Right atrium auricular region (tissue), 2 donors: ENCODE data around the gene ARHGAP23. TPM values are rescaled to one million over a fixed set of nuclear protein-coding genes. Genes with fewer than 3 reads are reported as not detected.
"Not testable (repeated sequence)": the region's sequence is repeated elsewhere in the genome, so short reads cannot be mapped to it uniquely, and the experiment has no call there.

Source experiments
- DNase-seq: peaks from one replicate; pipeline ENCODE4 v3.0.0-alpha.2; 2019; ENCODE audit warnings: low spot score
- H3K27ac ChIP-seq, 2 donors: fragments of 200-600 bp; sonication (generic); 1 replicate in 1 of 2; 2 replicates in 1 of 2; pipeline ENCODE4 v1.5.1; 2016 to 2019
- H3K27me3 ChIP-seq, 2 donors: fragments of 200-600 bp; sonication (generic); one replicate each; pipeline versions ENCODE4 v1.5.1 to v1.6.0; 2017 to 2019
- H3K36me3 ChIP-seq: fragments of 200-600 bp; sonication (generic); one replicate; pipeline ENCODE4 v1.5.1; 2016
- H3K4me1 ChIP-seq, 2 donors: fragments of 200-600 bp; sonication (generic); one replicate each; pipeline versions ENCODE4 v1.5.1 to v1.6.0; 2017 to 2019
- H3K4me3 ChIP-seq, 2 donors: fragments of 200-600 bp; sonication (generic); 1 replicate in 1 of 2; 2 replicates in 1 of 2; pipeline ENCODE4 v1.5.1; 2017 to 2019; ENCODE audit warnings: mild to moderate bottlenecking in 1 of 2, moderate library complexity in 1 of 2
- H3K9me3 ChIP-seq, 2 donors: fragments of 200-600 bp; sonication (generic); one replicate each; pipeline ENCODE4 v1.5.1; 2019
- CTCF ChIP-seq, 2 donors: fragments of 200-600 bp; sonication (generic); IDR thresholded peaks; one replicate each; pipeline ENCODE4 v1.5.1; 2019; ENCODE audit warnings: antibody characterized with exemption in 2 of 2
- total RNA-seq, 2 donors: library from RNA; depleted of rRNA; stranded (reverse); fragments of >200 nt; gene quantifications; one replicate each; pipeline ENCODE4 v1.1.0, GENCODE V29; 2016

Gene ARHGAP23
- total RNA-seq, 2 donors from 2014 or later: 59.9 to 95.6 TPM

- H3K9me3 ChIP-seq, H3K4me1 ChIP-seq, H3K4me3 ChIP-seq, H3K27me3 ChIP-seq, H3K27ac ChIP-seq: not testable (repeated sequence)
- H3K36me3 ChIP-seq: peaks cover 83% of the 10 kb centered on the region
- peak; percentile 65 to 66 for TF ChIP-seq CTCF (IDR thresholded peaks at IDR 0.05)
- DNase-seq: peak; percentile 95
These were observed 64.1 kb downstream of the ARHGAP23 start for GRCh38 chr17:38492067-38493040.

- H3K27ac ChIP-seq, H3K4me3 ChIP-seq, H3K4me1 ChIP-seq, H3K27me3 ChIP-seq, H3K9me3 ChIP-seq, DNase-seq: not testable (repeated sequence)
- H3K36me3 ChIP-seq: peaks cover 92% of the 10 kb centered on the region
These were observed 65.9 kb downstream of the ARHGAP23 start for GRCh38 chr17:38494152-38494551.

- peaks cover 92% of the 10 kb centered on the region for H3K36me3 ChIP-seq
- not testable (repeated sequence) for H3K9me3 ChIP-seq, DNase-seq, H3K27me3 ChIP-seq, H3K4me3 ChIP-seq, H3K4me1 ChIP-seq, H3K27ac ChIP-seq
These were observed 69.4 kb downstream of the ARHGAP23 start for GRCh38 chr17:38497656-38498055.

GRCh38 chr17:38498353-38498752 lies 70.1 kb downstream of the ARHGAP23 start:
- Histone ChIP-seq H3K27ac (no peak overlapping the region), H3K4me3 (no peak overlapping the region), H3K9me3 (no peaks in the 10 kb centered on the region), H3K4me1 (no peaks in the 10 kb centered on the region), H3K36me3 (peaks cover 92% of the 10 kb centered on the region), H3K27me3 (no peaks in the 10 kb centered on the region)
- no peak for DNase-seq
- TF ChIP-seq CTCF (IDR thresholded peaks at IDR 0.05): no peak

GRCh38 chr17:38499230-38499629 lies 71.0 kb downstream of the ARHGAP23 start:
- DNase-seq, H3K4me1 ChIP-seq, H3K27ac ChIP-seq, H3K27me3 ChIP-seq, H3K4me3 ChIP-seq, H3K9me3 ChIP-seq: not testable (repeated sequence)
- peaks cover 85% of the 10 kb centered on the region for H3K36me3 ChIP-seq

- H3K27ac ChIP-seq, DNase-seq, H3K4me3 ChIP-seq, H3K9me3 ChIP-seq, H3K27me3 ChIP-seq, H3K4me1 ChIP-seq: not testable (repeated sequence)
- H3K36me3 ChIP-seq: peaks cover 83% of the 10 kb centered on the region
These were observed 73.5 kb downstream of the ARHGAP23 start for GRCh38 chr17:38501718-38502117.

GRCh38 chr17:38503286-38503913 lies 75.1 kb downstream of the ARHGAP23 start:
- H3K36me3 ChIP-seq: peaks cover 81% of the 10 kb centered on the region
- DNase-seq, H3K9me3 ChIP-seq, H3K4me3 ChIP-seq, H3K27ac ChIP-seq, H3K27me3 ChIP-seq, H3K4me1 ChIP-seq: not testable (repeated sequence)

GRCh38 chr17:38504216-38504615 lies 76.0 kb downstream of the ARHGAP23 start:
- Histone ChIP-seq H3K4me1 (peaks cover 0 to 7% of the 10 kb centered on the region in 2 donors), H3K27me3 (no peaks in the 10 kb centered on the region), H3K9me3 (no peaks in the 10 kb centered on the region), H3K36me3 (peaks cover 73% of the 10 kb centered on the region), H3K4me3 (no peak overlapping the region), H3K27ac (no peak overlapping the region)
- no peak for DNase-seq
- TF ChIP-seq CTCF (IDR thresholded peaks at IDR 0.05): no peak
